Stimulated activated naive CD8-positive, alpha-beta T cell treated with anti-CD3 and anti-CD28 coated beads, Interleukin-15, Interleukin-2, amounts not matched to agents 100 ng/mL and 50 ng/mL, for 24 hours (primary cell): ENCODE results near the gene ITGAV.

Experiments used
- H3K27ac Mint-ChIP-seq: one replicate; pipeline ENCODE4 v1.8.0; 2021; ENCODE audit warnings: mild to moderate bottlenecking, mixed read lengths
- H3K27me3 Mint-ChIP-seq: one replicate; pipeline ENCODE4 v1.8.0; 2021; ENCODE audit warnings: mixed read lengths
- H3K36me3 Mint-ChIP-seq: one replicate; pipeline ENCODE4 v1.8.0; 2021; ENCODE audit warnings: low read depth, mixed read lengths
- H3K4me1 Mint-ChIP-seq: one replicate; pipeline ENCODE4 v1.8.0; 2021; ENCODE audit warnings: low read depth, mixed read lengths
- H3K4me3 Mint-ChIP-seq: one replicate; pipeline ENCODE4 v1.8.0; 2021; ENCODE audit warnings: mild to moderate bottlenecking, mixed read lengths
- H3K9me3 Mint-ChIP-seq: one replicate; pipeline ENCODE4 v1.8.0; 2021; ENCODE audit warnings: mixed read lengths

ITGAV gene

GRCh38 chr2:186645999-186646398 is 56.1 kb downstream of the ITGAV start:
- no peaks in the 10 kb centered on the region for H3K27me3 Mint-ChIP-seq
- peaks cover 7% of the 10 kb centered on the region for H3K4me1 Mint-ChIP-seq
- H3K27ac Mint-ChIP-seq = no peak overlapping the region
- H3K36me3 Mint-ChIP-seq = peaks cover 7% of the 10 kb centered on the region
- no peaks in the 10 kb centered on the region for H3K9me3 Mint-ChIP-seq
- H3K4me3 Mint-ChIP-seq = no peak overlapping the region

- Mint-ChIP-seq H3K27ac (no peak overlapping the region), H3K27me3 (no peaks in the 10 kb centered on the region), H3K36me3 (no peaks in the 10 kb centered on the region), H3K4me3 (no peak overlapping the region), H3K9me3 (no peaks in the 10 kb centered on the region), H3K4me1 (no peaks in the 10 kb centered on the region)
Observed at GRCh38 chr2:186648130-186648529, 58.3 kb downstream of the ITGAV start.

DNA sequence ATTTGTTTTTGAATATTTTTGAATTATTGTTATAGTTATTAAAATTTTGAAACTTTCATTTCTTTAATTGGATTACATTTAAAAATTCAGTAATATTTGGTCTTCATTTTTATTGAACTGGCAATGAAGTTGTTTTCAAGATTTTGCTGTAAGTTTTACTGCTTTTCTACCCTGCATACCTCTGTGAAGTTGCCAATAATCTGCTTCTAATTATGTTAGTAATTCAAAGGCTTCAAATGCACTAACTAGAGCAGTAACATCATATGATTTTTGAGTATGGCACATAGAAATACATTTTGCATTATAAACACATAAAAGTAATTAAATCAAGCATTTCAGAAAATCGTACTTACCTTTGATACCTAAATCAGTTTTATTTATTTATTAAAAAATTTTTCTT is 63.7 kb downstream of the ITGAV start:
- no peaks in the 10 kb centered on the region for H3K27me3 Mint-ChIP-seq
- no peak overlapping the region for H3K4me3 Mint-ChIP-seq
- no peaks in the 10 kb centered on the region for H3K9me3 Mint-ChIP-seq
- H3K4me1 Mint-ChIP-seq = no peaks in the 10 kb centered on the region
- H3K36me3 Mint-ChIP-seq = peaks cover 20% of the 10 kb centered on the region
- H3K27ac Mint-ChIP-seq = no peak overlapping the region

GRCh38 chr2:186659383-186659782 is 69.5 kb downstream of the ITGAV start:
- peaks cover 38% of the 10 kb centered on the region for H3K36me3 Mint-ChIP-seq
- no peaks in the 10 kb centered on the region for H3K4me1 Mint-ChIP-seq

DNA sequence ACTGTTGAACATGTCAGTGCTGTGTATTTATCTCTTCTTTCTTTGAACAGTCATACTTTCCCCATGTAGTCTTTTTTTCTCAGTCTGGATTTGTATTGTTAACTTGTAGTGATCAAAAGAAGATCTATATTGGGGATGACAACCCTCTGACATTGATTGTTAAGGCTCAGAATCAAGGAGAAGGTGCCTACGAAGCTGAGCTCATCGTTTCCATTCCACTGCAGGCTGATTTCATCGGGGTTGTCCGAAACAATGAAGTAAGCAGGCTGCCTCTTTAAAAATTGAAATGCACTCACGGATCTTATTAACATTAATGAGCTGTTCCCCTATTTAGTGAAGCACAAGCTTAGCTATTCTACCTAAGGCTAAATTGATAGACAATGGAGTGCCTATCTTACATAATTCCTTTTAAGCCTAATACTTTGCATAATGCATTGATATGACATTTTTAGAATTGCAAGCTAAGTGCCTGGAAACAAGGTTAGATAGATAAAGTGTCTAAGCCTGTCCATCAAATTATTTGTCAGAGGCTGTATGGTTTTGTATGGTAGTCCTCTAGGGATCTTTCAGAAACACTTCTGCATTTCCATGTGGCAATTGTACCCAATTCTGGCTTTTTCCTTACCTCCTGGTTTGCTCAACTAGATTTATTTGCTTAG is 74.7 kb downstream of the ITGAV start:
- H3K4me1 Mint-ChIP-seq = no peaks in the 10 kb centered on the region
- H3K27me3 Mint-ChIP-seq = no peaks in the 10 kb centered on the region
- H3K9me3 Mint-ChIP-seq = no peaks in the 10 kb centered on the region
- no peak overlapping the region for H3K4me3 Mint-ChIP-seq
- peaks cover 45% of the 10 kb centered on the region for H3K36me3 Mint-ChIP-seq
- no peak overlapping the region for H3K27ac Mint-ChIP-seq

More at GRCh38 chr2:186659383-186659782, 69.5 kb downstream of the ITGAV start:
- no peaks in the 10 kb centered on the region for H3K9me3 Mint-ChIP-seq
- no peak overlapping the region for H3K4me3 Mint-ChIP-seq
- H3K27ac Mint-ChIP-seq = no peak overlapping the region
- no peaks in the 10 kb centered on the region for H3K27me3 Mint-ChIP-seq

GRCh38 chr2:186669146-186669545 is 79.3 kb downstream of the ITGAV start:
- H3K27ac Mint-ChIP-seq = no peak overlapping the region
- H3K36me3 Mint-ChIP-seq = peaks cover 69% of the 10 kb centered on the region
- H3K9me3 Mint-ChIP-seq = peaks cover 7% of the 10 kb centered on the region

GRCh38 chr2:186670831-186671230 is 81.0 kb downstream of the ITGAV start:
- no peaks in the 10 kb centered on the region for H3K4me1 Mint-ChIP-seq
- no peaks in the 10 kb centered on the region for H3K27me3 Mint-ChIP-seq
- H3K27ac Mint-ChIP-seq = no peak overlapping the region
- H3K36me3 Mint-ChIP-seq = peaks cover 70% of the 10 kb centered on the region
- H3K9me3 Mint-ChIP-seq = peaks cover 7% of the 10 kb centered on the region
- H3K4me3 Mint-ChIP-seq = no peak overlapping the region

More at GRCh38 chr2:186669146-186669545, 79.3 kb downstream of the ITGAV start:
- Mint-ChIP-seq H3K27me3 (no peaks in the 10 kb centered on the region), H3K4me1 (no peaks in the 10 kb centered on the region), H3K4me3 (no peak overlapping the region)

DNA sequence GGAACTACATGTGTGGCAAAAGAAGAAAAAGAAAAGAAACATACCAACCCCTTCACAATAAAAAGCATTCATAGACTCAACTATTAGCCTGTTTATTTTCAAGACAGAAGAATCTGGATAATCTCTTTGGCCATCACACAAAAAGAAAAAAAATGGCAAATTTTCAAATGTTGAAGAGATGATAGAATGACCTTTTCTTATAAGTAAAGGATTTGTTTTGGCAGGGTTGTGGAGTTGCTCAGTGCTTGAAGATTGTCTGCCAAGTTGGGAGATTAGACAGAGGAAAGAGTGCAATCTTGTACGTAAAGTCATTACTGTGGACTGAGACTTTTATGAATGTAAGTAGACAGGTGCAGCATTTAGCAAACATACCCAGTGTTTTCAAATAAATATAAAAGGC is 85.5 kb downstream of the ITGAV start:
- Mint-ChIP-seq H3K36me3 (peaks cover 63% of the 10 kb centered on the region), H3K9me3 (peaks cover 7% of the 10 kb centered on the region), H3K27me3 (no peaks in the 10 kb centered on the region), H3K27ac (no peak overlapping the region), H3K4me3 (no peak overlapping the region), H3K4me1 (no peaks in the 10 kb centered on the region)

- H3K4me1 Mint-ChIP-seq = no peaks in the 10 kb centered on the region
- no peaks in the 10 kb centered on the region for H3K27me3 Mint-ChIP-seq
- H3K27ac Mint-ChIP-seq = no peak overlapping the region
- peaks cover 15% of the 10 kb centered on the region for H3K9me3 Mint-ChIP-seq
- H3K4me3 Mint-ChIP-seq = no peak overlapping the region
- peaks cover 9% of the 10 kb centered on the region for H3K36me3 Mint-ChIP-seq
Observed at GRCh38 chr2:186683341-186683740, 93.5 kb downstream of the ITGAV start.

GRCh38 chr2:186687807-186688211 is 98.0 kb downstream of the ITGAV start:
- H3K9me3 Mint-ChIP-seq = peaks cover 19% of the 10 kb centered on the region
- H3K36me3 Mint-ChIP-seq = no peaks in the 10 kb centered on the region
- peaks cover 24% of the 10 kb centered on the region for H3K27me3 Mint-ChIP-seq
- no peak overlapping the region for H3K4me3 Mint-ChIP-seq
- H3K27ac Mint-ChIP-seq = no peak overlapping the region
- no peaks in the 10 kb centered on the region for H3K4me1 Mint-ChIP-seq

GRCh38 chr2:186688813-186689212 is 99.0 kb downstream of the ITGAV start:
- Mint-ChIP-seq H3K36me3 (no peaks in the 10 kb centered on the region), H3K4me1 (no peaks in the 10 kb centered on the region), H3K9me3 (peaks cover 16% of the 10 kb centered on the region), H3K4me3 (no peak overlapping the region), H3K27me3 (peaks cover 30% of the 10 kb centered on the region), H3K27ac (no peak overlapping the region)

- H3K9me3 Mint-ChIP-seq = peaks cover 16% of the 10 kb centered on the region
- peaks cover 48% of the 10 kb centered on the region for H3K27me3 Mint-ChIP-seq
- H3K4me3 Mint-ChIP-seq = no peak overlapping the region
- H3K4me1 Mint-ChIP-seq = peaks cover 10% of the 10 kb centered on the region
- H3K27ac Mint-ChIP-seq = no peak overlapping the region
- no peaks in the 10 kb centered on the region for H3K36me3 Mint-ChIP-seq
Observed at GRCh38 chr2:186690786-186691185, 100.9 kb downstream of the ITGAV start.

DNA sequence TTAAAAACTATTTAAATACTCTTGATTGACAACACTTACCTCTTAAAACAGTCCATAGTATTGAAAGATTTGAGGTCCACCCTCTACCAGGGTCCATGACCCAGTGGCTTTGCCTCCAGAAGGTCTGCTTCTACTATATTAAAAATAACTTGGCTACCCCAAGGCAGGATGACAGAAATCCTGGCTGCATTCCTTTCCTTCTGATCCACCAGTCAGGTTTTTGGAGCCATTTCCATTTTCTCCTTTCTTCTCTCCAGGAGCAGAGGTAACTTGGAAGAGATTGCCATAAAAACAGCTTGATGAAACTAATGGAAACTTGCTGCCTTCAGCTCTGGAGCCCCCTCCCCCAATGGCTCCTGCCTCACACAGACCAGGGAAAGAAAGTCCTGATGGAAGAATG is 101.4 kb downstream of the ITGAV start:
- Mint-ChIP-seq H3K4me1 (peaks cover 10% of the 10 kb centered on the region), H3K27ac (no peak overlapping the region), H3K9me3 (peaks cover 16% of the 10 kb centered on the region), H3K27me3 (peaks cover 52% of the 10 kb centered on the region), H3K36me3 (no peaks in the 10 kb centered on the region), H3K4me3 (no peak overlapping the region)

- Mint-ChIP-seq H3K4me1 (peaks cover 10% of the 10 kb centered on the region), H3K9me3 (peaks cover 16% of the 10 kb centered on the region), H3K27me3 (peaks cover 59% of the 10 kb centered on the region), H3K36me3 (no peaks in the 10 kb centered on the region), H3K27ac (no peak overlapping the region), H3K4me3 (no peak overlapping the region)
Observed at GRCh38 chr2:186691900-186692299, 102.0 kb downstream of the ITGAV start.

DNA sequence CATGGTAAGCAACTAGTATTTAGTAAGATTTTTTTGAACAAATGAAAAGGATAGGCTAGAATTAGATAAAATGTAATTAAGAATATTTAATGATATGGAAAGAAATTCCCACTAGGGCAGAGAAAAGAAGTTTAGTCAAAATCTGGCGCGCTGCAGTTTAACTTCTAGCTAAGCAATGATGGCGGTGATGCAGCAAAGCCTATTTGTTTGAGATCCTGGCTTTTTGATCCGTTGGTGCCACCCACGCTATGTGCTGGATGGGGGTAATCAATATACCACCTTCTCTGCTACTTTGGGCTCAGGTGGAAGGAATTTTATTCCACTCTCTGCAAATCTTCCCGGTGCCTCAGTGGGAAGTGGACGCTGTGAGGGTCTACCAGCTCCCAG is 103.6 kb downstream of the ITGAV start:
- no peaks in the 10 kb centered on the region for H3K36me3 Mint-ChIP-seq
- H3K27ac Mint-ChIP-seq = no peak overlapping the region
- H3K4me1 Mint-ChIP-seq = peaks cover 10% of the 10 kb centered on the region
- H3K9me3 Mint-ChIP-seq = peaks cover 4% of the 10 kb centered on the region
- H3K27me3 Mint-ChIP-seq = peaks cover 65% of the 10 kb centered on the region
- H3K4me3 Mint-ChIP-seq = peak overlapping the region; percentile 39

- Mint-ChIP-seq H3K9me3 (no peaks in the 10 kb centered on the region), H3K4me3 (peak overlapping the region; percentile 32), H3K27ac (no peak overlapping the region), H3K36me3 (no peaks in the 10 kb centered on the region), H3K4me1 (peaks cover 10% of the 10 kb centered on the region), H3K27me3 (peaks cover 67% of the 10 kb centered on the region)
Observed at GRCh38 chr2:186695081-186695756, 105.4 kb downstream of the ITGAV start.
